CD14-positive monocyte (primary cell): ENCODE data around the gene ZSWIM5. TPM values are rescaled to one million over a fixed set of nuclear protein-coding genes. Genes with fewer than 3 reads are reported as not detected.

Experiments
- DNase-seq, 3 donors: peaks; one replicate each; pipeline ENCODE4 v3.0.0-alpha.2; 2011 to 2022
- H2AFZ ChIP-seq: 2 replicates; pipeline ENCODE4 v1.6.0; 2012; ENCODE audit warnings: mild to moderate bottlenecking, low read depth, low read length, inconsistent platforms; ENCODE audit not compliant: insufficient read depth, poor library complexity, severe bottlenecking
- H3K27ac ChIP-seq, 2 donors: 1 replicate in 1 of 2; 2 replicates in 1 of 2; pipeline ENCODE4 v1.5.1; 2012 to 2013; ENCODE audit warnings: low read length in 2 of 2, control low read depth in 1 of 2, inconsistent platforms in 1 of 2, low read depth in 1 of 2, mild to moderate bottlenecking in 1 of 2
- H3K27me3 ChIP-seq, 2 donors: one replicate each; pipeline versions ENCODE4 v1.6.0 to v1.6.1; 2011 to 2013; ENCODE audit warnings: low read length in 2 of 2; ENCODE audit not compliant: control insufficient read depth in 2 of 2, insufficient read depth in 2 of 2
- H3K36me3 ChIP-seq, 2 donors: replicated peaks in 1 of 2; 1 replicate in 1 of 2; 2 replicates in 1 of 2; pipeline versions ENCODE4 v1.5.1 to v1.6.1; 2012 to 2013; ENCODE audit warnings: low read length in 2 of 2, control low read depth in 1 of 2, inconsistent platforms in 1 of 2, mild to moderate bottlenecking in 1 of 2; ENCODE audit not compliant: insufficient read depth in 2 of 2, control insufficient read depth in 1 of 2
- H3K4me1 ChIP-seq, 2 donors: 1 replicate in 1 of 2; 2 replicates in 1 of 2; pipeline versions ENCODE4 v1.5.1 to v1.6.1; 2012 to 2013; ENCODE audit warnings: low read length in 2 of 2, control low read depth in 1 of 2, inconsistent platforms in 1 of 2, mild to moderate bottlenecking in 1 of 2, moderate library complexity in 1 of 2; ENCODE audit not compliant: insufficient read depth in 2 of 2, control insufficient read depth in 1 of 2
- H3K4me2 ChIP-seq: replicated peaks from 2 replicates; pipeline ENCODE3; 2012; ENCODE audit warnings: low read length, moderate library complexity, mild to moderate bottlenecking; ENCODE audit not compliant: poor library complexity, severe bottlenecking; ENCODE audit errors: extremely low read depth
- H3K4me3 ChIP-seq, 3 experiments: fragments of 200-600 bp in 1 of 3; sonication (generic) in 1 of 3; replicated peaks in 1 of 3; 1 replicate in 2 of 3; 2 replicates in 1 of 3; pipeline ENCODE4 v1.5.1; 2011 to 2013; ENCODE audit warnings: low read length in 3 of 3, mild to moderate bottlenecking in 3 of 3, control low read depth in 2 of 3, low read depth in 2 of 3, inconsistent platforms in 1 of 3, moderate library complexity in 1 of 3
- H3K79me2 ChIP-seq: 2 replicates; pipeline ENCODE4 v1.6.0; 2012; ENCODE audit warnings: mild to moderate bottlenecking, control low read depth, inconsistent platforms, low read length, moderate library complexity; ENCODE audit not compliant: insufficient read depth
- H3K9ac ChIP-seq: 2 replicates; pipeline ENCODE4 v1.6.0; 2017; ENCODE audit warnings: low read length, mild to moderate bottlenecking; ENCODE audit not compliant: insufficient read depth, poor library complexity, severe bottlenecking
- H3K9me3 ChIP-seq, 2 donors: replicated peaks in 1 of 2; 1 replicate in 1 of 2; 2 replicates in 1 of 2; pipeline versions ENCODE4 v1.5.1 to v1.6.1; 2012 to 2013; ENCODE audit warnings: low read length in 2 of 2, control low read depth in 1 of 2; ENCODE audit not compliant: control insufficient read depth in 1 of 2, insufficient read depth in 1 of 2
- H4K20me1 ChIP-seq: 2 replicates; pipeline ENCODE4 v1.6.0; 2012; ENCODE audit warnings: mild to moderate bottlenecking, low read length, control low read depth, moderate library complexity; ENCODE audit not compliant: insufficient read depth
- H3K27ac Mint-ChIP-seq, 7 donors: one replicate each; pipeline ENCODE4 v1.8.0; 2020; ENCODE audit warnings: mild to moderate bottlenecking in 7 of 7, mixed read lengths in 7 of 7, moderate library complexity in 6 of 7, inconsistent platforms in 2 of 7
- H3K27me3 Mint-ChIP-seq, 3 donors: one replicate each; pipeline ENCODE4 v1.8.0; 2021 to 2022; ENCODE audit warnings: low read depth in 3 of 3, mild to moderate bottlenecking in 3 of 3, mixed read lengths in 3 of 3, moderate library complexity in 3 of 3, inconsistent platforms in 1 of 3
- H3K36me3 Mint-ChIP-seq, 2 donors: one replicate each; pipeline ENCODE4 v1.8.0; 2020; ENCODE audit warnings: mixed read lengths in 2 of 2, inconsistent platforms in 1 of 2, mild to moderate bottlenecking in 1 of 2
- H3K4me1 Mint-ChIP-seq: one replicate; pipeline ENCODE4 v1.8.0; 2020; ENCODE audit warnings: mild to moderate bottlenecking, mixed read lengths
- H3K4me3 Mint-ChIP-seq, 2 donors: one replicate each; pipeline ENCODE4 v1.8.0; 2020; ENCODE audit warnings: mild to moderate bottlenecking in 2 of 2, mixed read lengths in 2 of 2, moderate library complexity in 1 of 2
- H3K9me3 Mint-ChIP-seq, 7 donors: one replicate each; pipeline ENCODE4 v1.8.0; 2020 to 2022; ENCODE audit warnings: mixed read lengths in 7 of 7, mild to moderate bottlenecking in 6 of 7, moderate library complexity in 6 of 7, inconsistent platforms in 2 of 7
- CTCF ChIP-seq: fragments of 200-600 bp; IDR thresholded peaks from one replicate; pipeline ENCODE4 v1.8.0; 2022; ENCODE audit warnings: antibody characterized with exemption, mild to moderate bottlenecking
- WGBS: methylation state at CpG from one replicate; pipeline ENCODE4 v1.1.5; 2013; ENCODE audit warnings: missing lambda C conversion rate; ENCODE audit not compliant: insufficient coverage; 5-methylcytosine and 5-hydroxymethylcytosine counted together
- intact Hi-C, 2 donors: fragments of 100-400 bp; cut with micrococcal nuclease; formaldehyde crosslinking; loops; one replicate each; pipeline versions ENCODE4 v1.15.0 to v1.15.1; 2023
- polyA plus RNA-seq, 3 donors: library from polyadenylated mRNA; depleted of rRNA in 1 of 3; unstranded in 2 of 3; stranded (reverse) in 1 of 3; fragments of 300-500 nt in 2 of 3; fragments of >200 nt in 1 of 3; fragmentation: Illumina TruSeq in 2 of 3; gene quantifications; 1 replicate in 2 of 3; 2 replicates in 1 of 3; pipeline ENCODE4 v1.2.3, GENCODE V29; 2012 to 2021

The ZSWIM5 gene
- polyA plus RNA-seq, 3 donors: not detected

- no peaks in the 10 kb centered on the region for H3K36me3 Mint-ChIP-seq
- no peak for DNase-seq
- H3K27me3 Mint-ChIP-seq: no peaks in the 10 kb centered on the region
- Histone ChIP-seq H3K9ac (no peak overlapping the region), H3K27me3 (no peaks in the 10 kb centered on the region), H3K4me2 (no peak overlapping the region), H4K20me1 (no peaks in the 10 kb centered on the region), H2AFZ (no peak overlapping the region), H3K27ac (no peak overlapping the region), H3K36me3 (no peaks in the 10 kb centered on the region), H3K4me1 (no peaks in the 10 kb centered on the region), H3K9me3 (no peaks in the 10 kb centered on the region), H3K79me2 (no peaks in the 10 kb centered on the region), H3K4me3 (no peak overlapping the region)
- WGBS: no CpG with 5 or more reads among the region's 5 CpGs
- H3K4me3 Mint-ChIP-seq: no peak overlapping the region
- peaks cover 3% of the 10 kb centered on the region for H3K4me1 Mint-ChIP-seq
- intact Hi-C loops: no loop called here
- no peak overlapping the region for H3K27ac Mint-ChIP-seq
- no peak for TF ChIP-seq CTCF
- H3K9me3 Mint-ChIP-seq: no peaks in the 10 kb centered on the region
Observed at GRCh38 chr1:45040297-45040696, 166.1 kb downstream of the ZSWIM5 start.

- H3K27me3 ChIP-seq: no peaks in the 10 kb centered on the region
- H3K27ac ChIP-seq: no peak overlapping the region
- no peak overlapping the region for H2AFZ ChIP-seq
- H3K4me3 Mint-ChIP-seq: no peak overlapping the region
- H3K4me3 ChIP-seq: no peak overlapping the region
- no peaks in the 10 kb centered on the region for H3K27me3 Mint-ChIP-seq
- H3K4me1 ChIP-seq: no peaks in the 10 kb centered on the region
- no peaks in the 10 kb centered on the region for H4K20me1 ChIP-seq
- TF ChIP-seq CTCF: no peak
- WGBS: 96% methylated on average over 5 of the region's 8 CpGs
- H3K9me3 Mint-ChIP-seq: no peaks in the 10 kb centered on the region
- H3K9ac ChIP-seq: no peak overlapping the region
- no peak for DNase-seq
- H3K4me1 Mint-ChIP-seq: peaks cover 3% of the 10 kb centered on the region
- no peaks in the 10 kb centered on the region for H3K9me3 ChIP-seq
- no peaks in the 10 kb centered on the region for H3K36me3 ChIP-seq
- H3K27ac Mint-ChIP-seq: no peak overlapping the region
- intact Hi-C loops: no loop called here
- no peaks in the 10 kb centered on the region for H3K79me2 ChIP-seq
- no peak overlapping the region for H3K4me2 ChIP-seq
- no peaks in the 10 kb centered on the region for H3K36me3 Mint-ChIP-seq
Observed at GRCh38 chr1:45038661-45039364, 167.6 kb downstream of the ZSWIM5 start.
